ENCODE measurements around the gene NDRG4. TPM values are rescaled to one million over a fixed set of nuclear protein-coding genes. Genes with fewer than 3 reads are reported as not detected.

Gene NDRG4
- total and polyA plus RNA-seq, 2 donors (not counting 3 experiments of a cell fraction or from before 2014, with no cell fraction given) = 35.8 to 74.3 TPM

DNA sequence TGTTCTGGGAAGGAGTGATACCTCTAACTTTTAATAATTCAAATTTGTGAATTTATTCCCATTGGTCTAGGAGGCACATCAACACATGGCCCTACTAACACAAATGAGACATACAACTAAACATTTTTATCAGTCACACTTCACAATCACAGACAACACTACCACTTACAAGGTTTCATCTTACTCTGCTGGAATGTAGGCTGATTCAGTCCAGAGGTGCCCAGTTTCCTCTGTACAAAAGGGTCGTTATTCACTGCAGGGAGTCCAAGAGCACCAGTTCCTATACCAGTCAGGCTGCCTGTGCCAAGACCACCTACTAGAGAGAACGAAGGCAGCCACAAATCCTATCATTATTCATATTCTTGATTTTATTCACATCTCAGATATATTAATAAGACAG is 56.7 kb downstream of the NDRG4 start:
- Histone ChIP-seq H3K9me1 (replicated peaks; ENCODE audit: control insufficient read depth, extremely low read depth, insufficient read depth, low read length) (no peaks in the 10 kb centered on the region), H3K4me1 (ENCODE audit: control insufficient read depth, extremely low read depth, insufficient read depth, low read length) (no peaks in the 10 kb centered on the region), H3K4me3 (replicated peaks in 1 of 3; ENCODE audit: insufficient read depth in 1 of 3, low read depth in 1 of 3, low read length in 3 of 3) (no peak overlapping the region), H2AFZ (ENCODE audit: low read depth, low read length) (no peak overlapping the region), H3K9ac (replicated peaks; ENCODE audit: extremely low read depth, insufficient read depth, low read length) (no peak overlapping the region), H3K4me2 (ENCODE audit: insufficient read depth, low read length) (no peak overlapping the region), H4K20me1 (replicated peaks; ENCODE audit: control insufficient read depth, extremely low read depth, insufficient read depth, low read length) (peaks cover 5% of the 10 kb centered on the region), H3K27me3 (ENCODE audit: control insufficient read depth in 2 of 2, insufficient read depth in 2 of 2, low read length in 2 of 2) (no peaks in the 10 kb centered on the region), H3K79me2 (ENCODE audit: control insufficient read depth, insufficient read depth, low read length) (peaks cover 9% of the 10 kb centered on the region), H3K36me3 (ENCODE audit: control insufficient read depth in 2 of 2, extremely low read depth in 1 of 2, insufficient read depth in 2 of 2, low read length in 2 of 2) (peaks cover 30 to 51% of the 10 kb centered on the region in 2 experiments), H3K27ac (ENCODE audit: insufficient read depth, low read depth, low read length) (no peak overlapping the region), H3K9me3 (replicated peaks; ENCODE audit: control insufficient read depth, insufficient read depth, low read length) (no peaks in the 10 kb centered on the region)
- intact Hi-C loops (cut with micrococcal nuclease) = no loop called here
- BruUV-seq (replicated peaks) = no TSS peak
- CTCF ChIA-PET = interaction anchor here (1.5 kb wide), 1 partner anchor 38 kb away, joined by 3 read pairs; no protein-coding TSS in a partner anchor
- TF ChIP-seq POLR2AphosphoS5 (IDR thresholded peaks at IDR 0.05; ENCODE audit: insufficient read depth, low read depth, low read length) = no peak
- TF ChIP-seq EZH2 (IDR thresholded peaks at IDR 0.05; ENCODE audit: borderline replicate concordance, low read depth, low read length, severe bottlenecking) = no peak
- no peak for TF ChIP-seq GATA2 (IDR thresholded peaks at IDR 0.05; ENCODE audit: insufficient read depth, insufficient read length, low read depth, low read length)
- TF ChIP-seq POLR2A (IDR thresholded peaks at IDR 0.05; ENCODE audit: low read depth, low read length) = no peak
- POLR2A ChIA-PET = no interaction called here
- dilution Hi-C loops (cut with MboI; ENCODE audit: extremely low pct_ligation_motif_present, low sequenced_read_pairs) = no loop called here
- FAIRE-seq (no peak), DNase-seq (ENCODE audit: low read depth, low spot score) (no peak)

Small RNA genes lying within 50 kb of the gene (small RNA-seq; reads per million reads assigned to genes)
- gene RNU6-103P (ENCODE audit: insufficient read depth, insufficient read length, low read depth, low replicate concordance) (not detected), gene SNORA46 (ENCODE audit: insufficient read depth, insufficient read length, low read depth, low replicate concordance) (121 reads per million, percentile 98 among the genes with 10 or more reads in this experiment), gene SNORA50A (ENCODE audit: insufficient read depth, insufficient read length, low read depth, low replicate concordance) (not detected)

Other genes starting within 250 kb of the NDRG4 start
- gene PRSS54, start 205.1 kb upstream of the NDRG4 start, total RNA-seq = not detected in 2 replicates
- not detected in 2 replicates for gene PRSS54, start 205.1 kb upstream of the NDRG4 start, polyA plus RNA-seq
- gene GINS3, start 107.7 kb upstream of the NDRG4 start, total RNA-seq = 24.1 and 29.0 TPM in 2 replicates
- gene GINS3, start 107.7 kb upstream of the NDRG4 start, polyA plus RNA-seq = 17.2 and 17.3 TPM in 2 replicates
- gene SETD6, start 15.4 kb downstream of the NDRG4 start, total RNA-seq = 10.4 and 16.4 TPM in 2 replicates
- 10.1 and 10.2 TPM in 2 replicates for gene SETD6, start 15.4 kb downstream of the NDRG4 start, polyA plus RNA-seq
- gene CNOT1, start 129.7 kb downstream of the NDRG4 start, total RNA-seq = 150 and 151 TPM in 2 replicates
- gene CNOT1, start 129.7 kb downstream of the NDRG4 start, polyA plus RNA-seq = 129 and 142 TPM in 2 replicates
- gene SLC38A7, start 184.6 kb downstream of the NDRG4 start, total RNA-seq = 44.4 and 45.5 TPM in 2 replicates
- 33.2 and 40.0 TPM in 2 replicates for gene SLC38A7, start 184.6 kb downstream of the NDRG4 start, polyA plus RNA-seq
- gene GOT2, start 234.2 kb downstream of the NDRG4 start, total RNA-seq = 120 and 127 TPM in 2 replicates
- 42.5 and 53.4 TPM in 2 replicates for gene GOT2, start 234.2 kb downstream of the NDRG4 start, polyA plus RNA-seq

All from endothelial cell of umbilical vein (primary cell).